ENCODE measurements around the gene BCAS3. TPM values are rescaled to one million over a fixed set of nuclear protein-coding genes. Genes with fewer than 3 reads are reported as not detected.
"Not testable (repeated sequence)": the region's sequence is repeated elsewhere in the genome, so short reads cannot be mapped to it uniquely, and the experiment has no call there.

The BCAS3 gene
- total and polyA plus RNA-seq, 11 donors = 4.5 to 23.5 (median 17.9) TPM

- TF ChIP-seq CTCF (IDR thresholded peaks at IDR 0.05) (no peak), POLR2A (IDR thresholded peaks at IDR 0.05) (no peak)
Observed at GRCh38 chr17:60665602-60666001, 12.0 kb upstream of the BCAS3 start.

DNA sequence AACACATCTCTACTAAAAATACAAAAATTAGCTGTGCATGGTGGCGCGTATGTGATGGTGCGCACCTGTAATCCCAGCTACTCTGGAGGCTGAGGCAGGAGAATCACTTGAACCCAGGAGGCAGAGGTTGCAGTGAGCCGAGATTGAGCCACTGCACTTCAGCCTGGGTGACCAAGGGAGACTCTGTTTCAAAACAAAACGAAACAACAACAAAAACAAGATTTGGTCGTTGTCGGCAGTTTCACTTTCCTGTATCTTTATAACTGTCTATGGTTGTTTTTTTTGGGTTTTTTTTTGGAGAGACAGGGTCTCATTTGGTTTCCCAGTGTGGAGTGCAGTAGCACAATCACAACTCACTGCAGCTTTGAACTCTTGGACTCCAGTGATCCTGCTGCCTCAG lies 8.9 kb upstream of the BCAS3 start:
- H3K27me3 ChIP-seq; H3K9me3 ChIP-seq; H3K27ac ChIP-seq; DNase-seq; H3K4me1 ChIP-seq; H3K4me3 ChIP-seq; ATAC-seq; intact Hi-C loops (cut with DNase I): not testable (repeated sequence)
- peaks cover 0 to 28% (median 21%) of the 10 kb centered on the region in 9 donors for H3K36me3 ChIP-seq
- WGBS, 4 donors = 86 to 89% (median 88%) methylated on average over 7 of the region's 7 CpGs

More at GRCh38 chr17:60665602-60666001, 12.0 kb upstream of the BCAS3 start:
- DNase-seq (no peak), ATAC-seq (no peak)
- H3K36me3 ChIP-seq = peaks cover 0 to 45% (median 35%) of the 10 kb centered on the region in 9 donors
- no peak overlapping the region for H3K4me3 ChIP-seq
- no peaks in the 10 kb centered on the region for H3K9me3 ChIP-seq
- intact Hi-C loops (cut with DNase I) = no loop called here
- no peaks in the 10 kb centered on the region for H3K27me3 ChIP-seq
- no peak overlapping the region for H3K27ac ChIP-seq
- H3K4me1 ChIP-seq = no peaks in the 10 kb centered on the region
- WGBS, 4 donors = 93 to 95% (median 95%) methylated on average over 5 of the region's 5 CpGs

DNA sequence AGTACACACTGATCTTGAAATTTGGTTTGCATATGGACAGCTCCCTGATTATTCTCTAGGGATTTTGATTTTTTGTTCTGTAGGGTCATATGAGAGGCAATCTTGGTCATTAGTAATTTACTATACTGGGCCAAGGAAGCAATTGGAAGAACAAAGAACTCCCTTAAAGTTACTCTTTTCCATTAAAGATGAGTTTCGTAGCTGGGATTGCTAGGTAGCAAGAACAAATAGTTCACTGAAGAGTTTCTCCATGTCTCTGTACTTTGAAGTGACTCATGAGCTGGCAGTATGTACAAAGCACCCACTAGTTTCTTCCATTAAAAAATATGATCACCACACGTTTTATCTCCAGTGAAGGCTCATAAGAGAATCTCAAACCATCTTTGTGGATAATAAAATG lies 6.2 kb upstream of the BCAS3 start:
- Histone ChIP-seq H3K36me3 (peaks cover 0 to 3% (median 0%) of the 10 kb centered on the region in 9 donors), H3K27ac (no peak overlapping the region), H3K4me1 (peaks cover 0 to 3% (median 0%) of the 10 kb centered on the region in 12 donors), H3K9me3 (no peaks in the 10 kb centered on the region), H3K4me3 (no peak overlapping the region), H3K27me3 (no peaks in the 10 kb centered on the region)
- no peak for DNase-seq
- intact Hi-C loops (cut with DNase I) = no loop called here
- ATAC-seq = no peak
- TF ChIP-seq POLR2A (IDR thresholded peaks at IDR 0.05) (no peak), CTCF (IDR thresholded peaks at IDR 0.05) (no peak)
- WGBS, 4 donors = 50 to 60% (median 57%) methylated on average over 2 of the region's 2 CpGs

GRCh38 chr17:60674637-60675036 lies 3.0 kb upstream of the BCAS3 start:
- intact Hi-C loops (cut with DNase I); ATAC-seq: not testable (repeated sequence)
- 85 to 87% (median 87%) methylated on average over 7 of the region's 7 CpGs for WGBS, 4 donors

DNA sequence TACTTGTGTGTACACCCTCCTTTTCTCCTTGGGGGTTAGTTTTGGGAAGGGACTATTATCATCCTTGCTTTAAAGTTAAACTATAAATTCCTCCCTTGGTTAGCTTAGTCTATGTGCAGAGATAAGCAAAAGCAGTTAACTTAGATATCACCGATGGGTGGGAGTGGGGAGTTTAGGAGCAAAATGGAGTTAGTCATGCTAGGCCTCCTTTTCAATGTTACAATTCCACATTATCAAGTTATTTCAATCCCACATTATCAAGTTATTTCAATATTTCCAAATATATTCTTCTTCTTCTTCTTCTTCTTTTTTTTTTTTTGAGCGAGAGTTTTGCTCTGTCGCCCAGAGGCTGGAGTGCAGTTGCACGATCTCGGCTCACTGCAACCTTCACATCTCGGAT lies 1.7 kb upstream of the BCAS3 start:
- Histone ChIP-seq H3K36me3 (peaks cover 0 to 11% (median 5%) of the 10 kb centered on the region in 9 donors), H3K4me1 (peaks cover 0 to 18% (median 8%) of the 10 kb centered on the region in 12 donors), H3K9me3 (no peaks in the 10 kb centered on the region), H3K4me3 (no peak overlapping the region), H3K27me3 (no peaks in the 10 kb centered on the region), H3K27ac (no peak overlapping the region)
- no peak for DNase-seq
- 95 to 98% (median 95%) methylated on average over 6 of the region's 6 CpGs for WGBS, 4 donors
- ATAC-seq = no peak
- no peak for TF ChIP-seq CTCF (IDR thresholded peaks at IDR 0.05)
- no peak for TF ChIP-seq POLR2A (IDR thresholded peaks at IDR 0.05)
- intact Hi-C loops (cut with DNase I) = no loop called here

More at GRCh38 chr17:60674637-60675036, 3.0 kb upstream of the BCAS3 start:
- not testable (repeated sequence) for H3K27me3 ChIP-seq, H3K36me3 ChIP-seq, DNase-seq, H3K4me3 ChIP-seq, H3K27ac ChIP-seq, H3K9me3 ChIP-seq
- peaks cover 0 to 18% (median 8%) of the 10 kb centered on the region in 12 donors for H3K4me1 ChIP-seq

All from heart left ventricle (tissue), 16 donors.